ENCODE data around the gene PCID2. TPM values are rescaled to one million over a fixed set of nuclear protein-coding genes. Genes with fewer than 3 reads are reported as not detected.

Gene PCID2
- polyA plus RNA-seq, 1 experiment, result 107 TPM

GRCh38 chr13:113178070-113178895 is 30.2 kb downstream of the PCID2 start:
- POLR2A ChIA-PET, result interaction anchor here (0.8 to 3.2 kb wide), 3 partner anchors 9 to 31 kb away, joined by 3 to 19 read pairs (median 18); partner anchors contain the start of genes CUL4A and PCID2
- no peaks in the 10 kb centered on the region for H3K27me3 ChIP-seq (ENCODE audit: control insufficient read depth, insufficient read depth, low read length)
- H3K27ac ChIP-seq (ENCODE audit: low read depth, low read length), result peak overlapping the region; percentile 99
- CTCF ChIA-PET, result interaction anchor here (1.1 kb wide), 1 partner anchor 9 kb away, joined by 3 read pairs; no protein-coding TSS in a partner anchor
- no peaks in the 10 kb centered on the region; the same call in 1 of the 2 replicates for H3K9me3 ChIP-seq (ENCODE audit: control insufficient read depth, insufficient read depth, low read length)
- peak; percentile 97 for DNase-seq (ENCODE audit: low read depth, low spot score)
- peak overlapping the region; percentile 55 for H3K4me3 ChIP-seq (ENCODE audit: low read depth, low read length)
- TF ChIP-seq, protein P1, sequence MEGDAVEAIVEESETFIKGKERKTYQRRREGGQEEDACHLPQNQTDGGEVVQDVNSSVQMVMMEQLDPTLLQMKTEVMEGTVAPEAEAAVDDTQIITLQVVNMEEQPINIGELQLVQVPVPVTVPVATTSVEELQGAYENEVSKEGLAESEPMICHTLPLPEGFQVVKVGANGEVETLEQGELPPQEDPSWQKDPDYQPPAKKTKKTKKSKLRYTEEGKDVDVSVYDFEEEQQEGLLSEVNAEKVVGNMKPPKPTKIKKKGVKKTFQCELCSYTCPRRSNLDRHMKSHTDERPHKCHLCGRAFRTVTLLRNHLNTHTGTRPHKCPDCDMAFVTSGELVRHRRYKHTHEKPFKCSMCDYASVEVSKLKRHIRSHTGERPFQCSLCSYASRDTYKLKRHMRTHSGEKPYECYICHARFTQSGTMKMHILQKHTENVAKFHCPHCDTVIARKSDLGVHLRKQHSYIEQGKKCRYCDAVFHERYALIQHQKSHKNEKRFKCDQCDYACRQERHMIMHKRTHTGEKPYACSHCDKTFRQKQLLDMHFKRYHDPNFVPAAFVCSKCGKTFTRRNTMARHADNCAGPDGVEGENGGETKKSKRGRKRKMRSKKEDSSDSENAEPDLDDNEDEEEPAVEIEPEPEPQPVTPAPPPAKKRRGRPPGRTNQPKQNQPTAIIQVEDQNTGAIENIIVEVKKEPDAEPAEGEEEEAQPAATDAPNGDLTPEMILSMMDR (IDR thresholded peaks at IDR 0.05; ENCODE audit: low read depth, low read length), result no peak

- TF ChIP-seq, protein P1 (IDR thresholded peaks at IDR 0.05; ENCODE audit: low read depth, low read length), result no peak
- no peaks in the 10 kb centered on the region for H3K27me3 ChIP-seq (ENCODE audit: control insufficient read depth, insufficient read depth, low read length)
- H3K9me3 ChIP-seq (ENCODE audit: control insufficient read depth, insufficient read depth, low read length), result no peaks in the 10 kb centered on the region; the same call in 1 of the 2 replicates
- DNase-seq (ENCODE audit: low read depth, low spot score), result no peak
- H3K4me3 ChIP-seq (ENCODE audit: low read depth, low read length), result no peak overlapping the region
- POLR2A ChIA-PET, result interaction anchor here (3.2 kb wide), 1 partner anchor 32 kb away, joined by 18 read pairs; the partner anchor contains the start of genes CUL4A and PCID2
- peak overlapping the region; percentile 21 for H3K27ac ChIP-seq (ENCODE audit: low read depth, low read length)
- CTCF ChIA-PET, result no interaction called here
Measured at GRCh38 chr13:113176822-113177221, 31.6 kb downstream of the PCID2 start.

DNA sequence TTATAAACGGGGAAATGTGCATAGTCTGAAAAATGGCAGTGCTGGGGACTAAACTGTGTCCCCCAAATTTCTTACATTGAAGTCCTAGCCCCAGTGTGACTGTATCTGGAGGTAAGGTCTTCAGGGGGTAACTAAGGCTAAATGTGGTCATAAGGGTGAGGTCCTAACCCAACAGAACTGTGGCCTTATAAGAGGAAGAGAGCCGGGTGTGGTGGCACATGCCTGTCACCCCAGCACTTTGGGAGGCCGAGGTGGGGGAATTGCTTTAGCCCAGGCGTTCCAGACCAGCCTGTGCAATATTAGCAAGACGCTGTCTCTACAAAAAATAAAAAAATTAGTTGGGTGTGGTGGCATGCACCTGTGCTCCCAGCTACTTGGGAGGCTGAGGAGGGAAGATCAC is 32.2 kb downstream of the PCID2 start:
- Histone ChIP-seq H3K4me3 (ENCODE audit: low read depth, low read length) (no peak overlapping the region), H3K27me3 (ENCODE audit: control insufficient read depth, insufficient read depth, low read length) (no peaks in the 10 kb centered on the region), H3K27ac (ENCODE audit: low read depth, low read length) (no peak overlapping the region), H3K9me3 (ENCODE audit: control insufficient read depth, insufficient read depth, low read length) (no peaks in the 10 kb centered on the region; the same call in 1 of the 2 replicates)
- DNase-seq (ENCODE audit: low read depth, low spot score), result no peak
- TF ChIP-seq, protein P1 (IDR thresholded peaks at IDR 0.05; ENCODE audit: low read depth, low read length), result no peak
- ChIA-PET CTCF (no interaction called here), POLR2A (no interaction called here)

DNA sequence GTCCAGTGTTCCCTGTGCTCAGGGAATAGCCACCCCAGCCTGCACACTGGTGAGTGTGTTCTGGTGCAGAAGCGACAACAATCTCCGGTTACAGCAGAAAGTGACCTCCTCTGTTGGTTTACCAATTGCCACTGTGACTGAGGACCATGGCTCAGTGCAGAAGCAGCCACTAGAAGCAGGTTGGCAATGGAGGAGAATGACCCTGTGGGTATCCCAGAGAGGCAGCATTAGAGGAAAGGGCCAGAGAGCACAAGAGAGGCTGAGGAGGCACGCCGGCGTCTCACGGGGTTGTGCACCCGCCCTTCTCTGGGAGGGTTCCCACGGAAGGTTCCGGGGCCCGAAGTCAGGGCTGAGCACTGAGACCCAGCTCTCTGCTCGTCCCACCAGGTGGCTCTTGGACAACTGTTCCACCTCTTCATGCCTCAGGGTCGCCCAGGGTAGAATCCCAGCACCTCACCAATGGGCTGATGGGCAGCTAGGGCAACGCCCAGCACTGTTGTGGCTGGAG is 36.0 kb downstream of the PCID2 start:
- no peak overlapping the region for H3K4me3 ChIP-seq (ENCODE audit: low read depth, low read length)
- H3K9me3 ChIP-seq (ENCODE audit: control insufficient read depth, insufficient read depth, low read length), result peaks cover 2% of the 10 kb centered on the region; the same call in 1 of the 2 replicates
- DNase-seq (ENCODE audit: low read depth, low spot score), result no peak
- TF ChIP-seq, protein P1 (IDR thresholded peaks at IDR 0.05; ENCODE audit: low read depth, low read length), result no peak
- no peak overlapping the region for H3K27ac ChIP-seq (ENCODE audit: low read depth, low read length)
- POLR2A ChIA-PET, result no interaction called here
- CTCF ChIA-PET, result no interaction called here
- no peaks in the 10 kb centered on the region for H3K27me3 ChIP-seq (ENCODE audit: control insufficient read depth, insufficient read depth, low read length)
